Measurements from ENCODE around the gene AKAP7.

The AKAP7 gene

DNA sequence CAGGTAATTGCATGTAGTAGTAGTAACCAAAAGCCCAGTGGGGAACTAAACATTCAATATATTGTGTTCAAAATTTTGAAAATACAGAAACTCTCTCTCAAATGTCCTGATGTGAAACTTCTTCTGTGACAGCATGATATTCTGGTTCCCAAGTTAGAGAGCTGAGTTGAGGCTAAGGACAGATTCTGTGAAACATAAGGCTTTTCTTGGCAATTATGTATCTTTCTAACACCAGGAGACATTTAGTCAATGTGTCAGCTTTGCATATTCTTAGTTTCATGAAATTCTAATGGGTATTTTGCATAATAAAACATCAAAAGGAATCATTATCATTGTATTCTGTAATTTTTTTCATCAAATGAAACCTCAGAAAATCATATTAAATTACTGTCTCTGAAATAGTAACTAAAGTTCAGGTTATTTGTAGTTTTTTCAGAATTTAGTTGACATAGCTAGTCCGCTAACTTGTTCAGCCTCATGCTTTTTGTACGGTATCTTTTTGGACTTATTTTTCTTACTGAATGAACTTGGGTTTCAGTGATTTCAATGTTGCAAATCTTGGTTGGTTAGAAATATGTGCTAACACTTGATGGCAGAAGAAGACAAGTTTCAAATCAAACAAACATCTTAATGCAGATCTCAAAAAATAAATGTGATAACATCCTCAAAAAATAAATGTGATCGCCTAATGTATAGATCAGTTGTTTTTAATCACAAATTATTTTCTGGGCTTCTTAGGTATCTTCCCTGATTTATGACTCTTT lies 70.4 kb downstream of the AKAP7 start:
- no peak for DNase-seq

DNA sequence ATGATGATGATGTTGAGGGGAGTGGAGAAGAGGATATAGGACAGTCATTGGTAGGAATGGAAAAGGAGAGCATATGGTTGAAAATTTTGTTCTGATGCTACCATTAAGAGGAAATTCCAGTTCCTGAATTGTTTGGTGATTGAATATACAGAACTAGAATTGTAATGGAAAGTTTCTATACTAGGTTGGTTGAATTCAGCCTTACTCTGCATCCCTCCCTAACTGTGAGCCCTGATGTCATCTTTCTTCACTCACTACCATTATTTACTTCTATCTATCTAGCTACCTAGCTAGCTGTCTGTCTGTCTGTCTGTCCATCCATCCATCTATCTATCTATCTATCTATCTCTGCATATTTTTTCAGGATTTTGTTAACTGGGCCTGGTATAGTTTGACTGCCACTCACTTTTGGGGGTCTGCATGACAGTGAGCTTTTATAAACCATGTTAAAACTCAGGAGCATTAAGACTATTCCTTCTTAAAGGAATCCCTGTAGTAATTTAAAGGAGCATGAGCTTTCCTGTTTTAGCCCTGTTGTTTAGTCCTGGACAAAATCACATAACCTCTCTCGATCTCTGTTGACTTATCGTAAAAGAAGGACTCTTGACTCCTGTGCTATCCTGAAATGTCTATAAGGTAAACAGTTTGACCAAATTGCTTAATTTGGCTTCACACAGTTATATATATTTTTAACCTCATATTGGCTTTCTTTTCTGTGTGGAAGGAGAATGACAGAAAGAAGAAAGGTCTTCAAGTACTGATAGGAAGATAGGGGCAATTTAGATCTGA lies 71.4 kb downstream of the AKAP7 start:
- DNase-seq, result no peak

DNA sequence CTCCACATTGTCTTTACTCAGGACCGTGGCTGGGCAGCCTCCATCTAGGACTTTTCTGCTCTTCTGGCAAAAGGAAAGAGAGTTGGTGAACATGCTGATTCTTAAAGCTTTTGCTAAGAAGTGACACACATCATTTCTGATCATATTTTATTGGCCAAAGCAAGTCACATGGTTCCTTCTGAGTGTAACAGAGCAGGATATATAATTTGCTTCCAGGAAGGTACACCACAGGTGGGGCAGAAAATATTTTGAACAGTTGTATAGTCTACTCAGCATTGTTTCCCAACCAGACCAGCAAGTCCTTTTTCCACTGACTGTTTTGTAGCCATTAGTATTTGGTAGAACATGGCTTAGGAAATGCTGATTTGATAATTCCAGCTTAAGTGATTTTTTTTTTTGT lies 73.5 kb downstream of the AKAP7 start:
- no peak for DNase-seq

DNA sequence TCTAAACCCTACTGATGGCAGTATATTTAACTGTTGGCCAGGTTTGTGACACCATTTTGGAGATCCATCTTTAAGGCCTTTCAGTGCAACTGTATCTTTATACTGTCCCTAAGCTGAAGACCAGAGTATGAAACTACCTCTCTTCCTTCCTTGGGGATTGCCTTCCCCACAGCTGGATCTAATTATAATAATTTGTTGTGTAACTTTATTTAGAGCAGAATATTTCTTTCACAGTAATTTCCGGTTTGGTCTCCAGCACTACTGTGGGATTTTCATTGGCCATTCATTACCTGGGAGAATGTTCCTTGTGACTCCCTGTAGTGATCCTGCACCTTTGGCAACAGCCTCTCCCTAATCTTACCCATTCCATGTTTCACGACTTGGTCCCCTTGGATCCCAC lies 75.2 kb downstream of the AKAP7 start:
- DNase-seq, result no peak

DNA sequence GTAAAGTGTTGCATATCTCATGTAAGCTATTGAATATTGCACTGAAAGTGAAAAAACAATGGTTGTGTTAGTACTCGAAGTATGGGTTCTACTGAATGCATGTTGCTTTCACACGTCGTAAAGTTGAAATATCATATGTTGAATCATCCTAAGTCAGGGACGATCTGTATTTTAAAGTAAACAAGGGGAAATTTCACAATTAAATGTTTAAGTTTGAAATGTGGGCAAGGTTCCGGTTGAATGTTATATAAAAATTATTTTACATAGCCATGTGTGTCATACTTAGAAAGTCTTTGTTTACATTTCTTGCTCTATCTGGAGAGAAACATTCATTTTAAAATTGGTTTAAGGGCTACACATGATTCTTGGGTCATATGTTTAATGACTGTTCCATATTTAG lies 76.8 kb downstream of the AKAP7 start:
- no peak for DNase-seq

DNA sequence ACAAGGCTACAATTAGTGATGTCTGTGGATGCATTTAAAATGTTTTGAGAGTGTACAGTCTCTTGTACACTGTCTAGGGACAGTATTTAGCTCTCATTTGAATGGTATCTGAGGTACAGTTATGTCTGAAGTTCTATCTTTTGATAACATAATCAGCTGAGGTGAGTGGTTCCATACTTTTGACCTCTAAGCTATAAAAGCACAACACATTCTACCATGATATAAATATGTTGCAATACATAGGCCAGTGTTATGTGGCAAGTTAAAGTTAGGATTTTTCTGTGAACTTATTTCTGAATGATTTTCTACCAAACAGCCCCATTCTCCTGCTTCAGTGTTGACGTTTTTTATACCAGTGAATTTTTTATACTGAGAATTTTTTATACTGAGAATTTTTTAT lies 77.6 kb downstream of the AKAP7 start:
- DNase-seq, result no peak

DNA sequence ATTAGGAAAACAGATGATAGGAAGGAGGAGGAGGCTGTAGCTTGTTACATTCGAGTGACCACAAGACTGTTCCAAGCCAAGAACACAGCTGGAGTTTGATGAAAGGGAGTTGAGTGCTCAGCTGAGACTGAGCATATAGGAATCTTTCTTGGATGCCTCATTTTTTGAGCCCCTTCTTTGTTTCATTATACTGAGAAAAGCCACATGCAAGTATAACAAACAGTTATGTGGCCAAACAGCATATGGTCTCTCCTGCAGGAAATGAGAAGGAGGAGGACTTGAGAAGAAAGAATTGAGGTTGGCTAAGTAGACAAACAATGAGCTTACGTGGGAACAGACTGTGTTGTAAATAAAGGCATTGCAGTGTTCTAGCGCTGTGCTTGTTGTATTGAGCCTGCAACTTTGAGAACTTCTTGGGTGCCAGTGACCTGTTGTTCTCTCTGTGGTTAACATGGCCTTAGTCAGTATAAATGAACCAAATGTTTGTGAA lies 78.3 kb downstream of the AKAP7 start:
- DNase-seq, result no peak

DNA sequence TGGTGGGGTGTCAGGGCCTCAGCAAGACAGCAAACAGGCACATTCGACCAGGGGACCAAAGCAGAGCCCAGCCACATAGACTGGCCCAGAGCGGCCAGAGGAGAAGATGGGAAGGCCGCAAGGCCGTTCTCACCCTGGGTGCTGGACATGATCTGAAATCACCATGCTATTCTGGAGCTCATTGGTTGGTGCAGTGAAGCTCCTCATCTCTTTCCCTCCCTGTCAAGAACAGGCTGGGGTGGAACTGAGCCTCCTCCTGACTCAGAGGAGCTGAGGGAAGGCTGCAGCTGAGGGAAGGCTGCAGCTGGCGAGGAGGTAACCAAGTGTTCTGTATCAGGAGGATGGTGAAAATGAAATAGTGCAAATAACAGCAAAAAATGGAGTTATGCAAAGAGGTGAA lies 80.0 kb downstream of the AKAP7 start:
- no peak for DNase-seq

DNA sequence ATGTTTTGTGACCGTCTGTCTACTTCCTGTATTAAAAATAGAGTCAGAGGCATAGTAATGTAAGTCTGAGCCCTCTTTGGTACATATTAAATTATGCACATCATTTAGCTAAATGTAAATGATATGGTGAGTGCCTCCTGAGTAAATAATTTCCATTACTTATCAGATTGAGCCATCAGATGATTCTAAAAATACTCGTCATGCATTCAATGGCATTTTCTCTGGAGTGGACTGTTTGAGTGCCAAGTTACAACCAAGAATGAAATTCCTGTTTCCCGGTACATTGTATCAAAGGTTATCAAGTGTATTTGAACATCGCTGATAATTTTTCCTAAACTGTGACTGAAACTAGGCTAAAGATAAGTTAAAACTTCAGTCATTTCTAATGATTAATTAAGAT lies 81.0 kb downstream of the AKAP7 start:
- DNase-seq, result no peak

DNA sequence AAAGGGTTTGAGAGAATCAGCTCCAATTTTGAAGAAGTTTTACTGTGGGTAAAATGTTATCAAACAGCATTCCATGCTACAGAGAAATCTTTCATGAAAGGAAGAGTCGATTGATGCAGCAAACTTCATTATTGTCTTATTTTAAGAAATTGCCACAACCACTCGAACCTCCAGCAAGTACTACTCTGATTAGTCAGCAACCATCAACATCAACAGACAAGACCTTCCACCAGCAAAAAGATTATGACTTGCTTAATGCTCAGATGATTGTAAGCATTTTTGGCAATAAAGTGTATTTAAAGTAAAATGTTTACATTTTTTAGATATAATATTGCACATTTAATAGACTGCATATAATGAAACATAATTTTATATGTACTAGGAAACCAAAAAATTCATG lies 87.5 kb downstream of the AKAP7 start:
- DNase-seq, result no peak

DNA sequence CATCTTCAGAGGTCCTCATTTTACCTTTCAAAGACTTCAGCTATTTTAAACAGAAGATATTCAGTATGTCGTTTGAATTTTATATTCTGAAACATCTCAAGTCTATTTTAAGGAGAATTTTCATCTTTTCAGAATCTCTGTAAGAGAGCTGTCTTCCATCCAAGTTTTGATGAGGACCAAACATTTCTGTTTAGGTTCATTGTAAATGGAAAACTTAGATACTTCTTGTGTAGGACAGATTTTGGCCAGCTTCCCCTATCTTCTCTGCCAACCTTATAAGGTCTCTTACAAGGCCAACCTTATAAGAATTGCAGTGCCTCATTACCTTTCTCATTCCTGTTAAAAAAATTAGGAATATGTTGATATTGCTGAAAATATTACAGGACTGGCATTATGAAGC lies 88.1 kb downstream of the AKAP7 start:
- no peak for DNase-seq

DNA sequence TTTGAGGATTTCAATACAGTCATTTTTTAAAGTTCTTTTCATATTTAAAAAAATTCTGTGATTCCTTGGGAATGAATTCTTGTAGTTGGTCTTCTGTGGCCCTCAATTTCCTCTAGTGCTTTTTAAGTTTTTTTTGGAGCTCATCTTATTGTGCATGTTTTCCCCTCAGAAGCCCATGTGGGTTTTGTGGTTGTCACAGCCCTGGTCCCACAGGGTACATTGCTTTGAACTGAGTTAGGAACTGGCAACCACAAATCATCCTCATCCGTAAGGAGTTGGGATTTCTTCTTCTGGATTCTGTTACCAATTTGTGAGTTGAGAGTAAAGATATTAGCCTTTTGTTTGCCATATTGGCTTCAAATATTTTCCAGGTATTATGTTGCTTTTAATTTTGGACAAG lies 89.9 kb downstream of the AKAP7 start:
- no peak for DNase-seq

DNA sequence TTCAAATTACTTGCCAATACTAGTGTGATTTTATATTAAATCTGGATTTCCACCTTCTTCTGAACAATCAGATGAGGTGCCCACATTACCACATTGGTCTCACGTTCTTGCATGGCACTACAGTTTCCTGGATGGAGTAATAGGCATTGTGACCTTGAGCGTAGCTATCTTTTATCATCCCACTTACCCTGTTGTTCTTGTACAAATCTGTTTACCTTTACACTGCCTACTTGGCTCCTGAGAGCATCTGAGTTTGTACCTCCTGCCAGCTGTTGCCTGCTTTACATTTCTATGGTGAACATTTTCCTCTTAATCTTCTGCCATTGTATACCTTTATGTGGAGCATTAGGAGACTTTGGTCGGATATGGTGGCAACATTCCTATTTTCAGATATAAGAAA lies 90.7 kb downstream of the AKAP7 start:
- DNase-seq, result no peak

DNA sequence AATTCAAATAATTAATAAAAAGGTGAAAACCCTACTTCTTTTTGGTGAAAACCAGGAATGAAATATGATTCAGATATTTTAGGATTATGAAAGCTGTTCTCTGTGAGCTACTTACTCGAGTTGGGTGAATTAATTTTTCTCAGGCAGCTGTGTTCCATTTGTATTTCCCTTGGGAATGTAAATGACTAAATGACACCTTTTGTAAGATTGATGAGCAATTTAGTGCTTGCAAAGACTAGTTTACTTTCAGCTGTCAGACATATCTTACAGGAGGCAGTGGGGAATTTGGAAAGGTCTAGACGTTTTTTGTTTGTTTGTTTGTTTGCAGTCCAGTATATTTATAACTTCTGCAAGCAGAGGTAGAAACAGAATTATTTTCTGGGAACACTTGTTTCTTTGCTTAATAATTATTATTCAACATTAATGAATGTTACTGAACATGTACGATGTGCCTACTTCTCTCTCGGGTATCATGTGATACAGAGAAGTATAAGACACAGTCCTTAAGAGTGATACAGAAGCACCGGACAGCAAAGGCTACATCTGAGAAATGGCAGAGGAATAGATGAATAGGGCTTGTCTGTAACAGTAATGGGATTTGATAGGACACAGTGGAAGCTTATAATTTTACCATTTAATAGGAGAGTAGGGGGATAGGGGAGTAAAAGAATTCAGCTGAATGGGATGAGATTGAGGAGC lies 91.3 kb downstream of the AKAP7 start:
- no peak for DNase-seq

DNA sequence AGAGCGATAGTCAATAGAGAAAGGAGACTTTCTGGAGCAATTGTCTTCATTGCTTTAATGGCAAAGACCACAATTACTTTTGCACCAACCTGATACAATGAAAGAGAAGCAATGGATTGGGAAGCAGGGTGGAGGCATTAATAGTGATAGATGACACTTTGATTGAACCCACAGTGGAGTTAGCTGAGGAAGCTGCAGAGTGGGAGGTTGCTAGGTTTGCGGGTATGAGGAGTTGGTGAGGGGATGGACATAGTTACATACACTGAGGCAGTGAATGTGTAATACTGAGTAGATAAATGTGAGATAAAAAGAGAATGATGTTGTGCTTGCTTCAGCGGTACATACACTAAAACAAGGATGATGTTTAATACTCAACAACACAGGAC lies 91.9 kb downstream of the AKAP7 start:
- DNase-seq, result no peak

DNA sequence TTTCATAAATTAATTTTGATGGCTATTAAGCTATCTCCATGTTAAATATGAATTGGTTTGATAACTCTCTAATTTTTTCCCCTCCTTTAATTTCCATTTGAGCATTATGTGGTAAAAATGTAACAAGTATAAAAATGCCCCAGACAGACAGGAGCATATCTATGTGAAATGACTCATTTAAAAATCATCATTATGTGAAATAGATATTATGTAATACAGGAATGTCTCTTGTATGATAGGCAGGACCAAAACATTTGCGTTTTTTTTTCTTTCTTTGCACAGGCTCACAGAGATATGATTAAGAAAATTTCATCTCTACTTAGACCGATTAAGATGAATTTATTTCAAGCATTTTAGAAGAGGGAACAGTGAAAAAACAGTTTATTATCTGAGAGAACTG lies 95.8 kb downstream of the AKAP7 start:
- DNase-seq, result no peak

DNA sequence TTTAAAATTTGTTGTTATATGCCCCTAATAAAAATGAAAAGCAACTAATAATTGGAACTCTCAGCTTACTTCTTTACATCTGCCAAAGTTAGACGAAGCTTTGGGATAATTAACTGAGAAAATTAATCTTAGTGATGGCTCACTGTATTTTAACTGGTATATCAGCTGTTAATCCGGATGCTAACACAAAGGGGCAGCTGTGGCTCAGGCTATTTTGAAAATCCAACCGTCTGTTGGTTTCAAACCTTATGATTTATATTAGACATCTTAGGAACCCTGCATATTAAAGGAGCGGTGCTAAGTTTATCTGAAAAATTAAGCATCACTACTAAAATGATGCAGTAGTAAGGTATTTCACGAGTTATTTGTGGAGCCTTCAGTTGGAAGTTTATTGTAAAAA lies 96.6 kb downstream of the AKAP7 start:
- no peak for DNase-seq

DNA sequence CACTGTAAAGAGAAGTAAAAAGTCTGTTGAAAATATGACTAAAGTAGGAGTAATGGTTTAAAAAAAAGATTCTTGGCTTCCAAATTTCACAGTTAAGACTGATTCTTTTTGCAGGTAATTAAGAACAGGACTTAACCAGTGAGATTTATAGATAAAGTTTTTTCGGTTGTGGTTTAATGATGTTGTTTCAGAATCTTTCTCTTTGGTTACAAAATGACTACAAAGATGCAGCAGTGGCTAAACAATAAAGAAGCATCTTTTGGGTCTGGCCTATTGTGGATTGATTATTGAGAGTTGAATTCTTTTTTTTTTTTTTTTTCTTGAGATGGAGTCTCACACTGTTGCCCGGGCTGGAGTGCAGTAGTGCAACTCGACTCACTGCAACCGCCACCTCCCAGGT lies 109.7 kb downstream of the AKAP7 start:
- DNase-seq, result no peak

DNA sequence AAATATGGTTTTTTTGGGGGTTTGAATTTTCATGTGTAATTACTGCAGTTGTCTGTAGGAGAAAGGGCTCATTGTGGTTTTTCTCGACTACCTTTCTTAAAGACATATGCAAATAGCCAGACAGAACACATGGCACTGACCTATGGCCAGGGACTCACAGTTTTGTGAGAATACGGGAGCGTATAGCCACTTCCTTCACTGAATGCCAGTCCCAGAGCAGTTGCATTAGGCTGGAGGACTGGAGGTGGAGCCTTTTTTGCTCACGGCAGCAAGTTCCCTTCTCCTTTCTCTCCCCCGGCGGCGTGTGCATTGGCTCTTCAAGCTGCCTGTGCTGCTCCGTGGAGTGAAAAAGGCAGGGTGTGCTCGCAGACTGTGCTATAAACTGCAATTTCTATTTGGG lies 114.9 kb downstream of the AKAP7 start:
- DNase-seq, result no peak

DNA sequence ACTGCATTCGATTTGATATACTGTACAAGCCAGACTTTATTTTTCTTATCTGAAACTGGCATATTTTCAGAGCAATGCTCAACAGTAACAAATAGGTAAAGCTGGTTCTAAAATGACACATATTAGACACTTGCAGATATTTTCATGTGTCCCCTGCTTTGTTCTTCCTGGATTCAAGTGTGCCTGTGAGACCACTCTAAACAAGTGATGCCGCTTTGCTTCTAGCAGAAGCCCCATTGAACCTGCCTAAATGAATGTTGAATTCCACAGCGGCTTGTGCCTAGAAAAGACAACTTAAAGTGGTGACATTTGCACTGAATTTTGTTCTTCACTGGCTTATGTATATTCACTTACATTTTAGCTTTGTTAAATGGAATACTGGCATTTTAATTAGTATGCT lies 115.7 kb downstream of the AKAP7 start:
- no peak for DNase-seq

DNA sequence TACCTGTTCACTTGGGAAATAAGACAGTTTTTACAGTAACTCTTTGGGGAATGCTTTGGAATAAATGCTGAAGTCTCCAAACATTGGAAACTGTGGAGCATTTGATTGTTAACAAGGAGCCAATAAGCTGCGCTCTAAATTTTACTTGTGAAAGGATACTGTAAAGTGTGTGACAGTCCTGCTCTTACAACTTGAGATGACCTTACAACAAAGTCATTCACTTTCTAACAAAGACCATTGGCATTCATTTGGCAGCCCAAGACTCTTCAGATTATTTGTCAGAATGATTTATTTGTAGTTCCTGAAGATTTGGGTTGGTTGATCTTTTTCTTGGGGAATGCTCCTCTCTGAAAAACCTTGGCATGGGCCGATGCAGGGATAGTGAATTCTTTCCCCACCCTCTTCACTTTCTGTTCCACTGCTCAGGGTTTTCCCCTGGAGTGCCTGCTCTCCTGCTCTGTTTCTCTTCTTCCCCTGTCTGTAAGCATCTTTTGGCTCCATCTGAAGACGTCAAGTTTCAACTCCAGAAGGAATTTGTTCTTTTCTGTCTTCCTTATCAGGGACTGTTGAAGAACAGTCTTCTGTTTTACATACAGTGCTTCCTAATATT lies 116.4 kb downstream of the AKAP7 start:
- DNase-seq, result no peak

DNA sequence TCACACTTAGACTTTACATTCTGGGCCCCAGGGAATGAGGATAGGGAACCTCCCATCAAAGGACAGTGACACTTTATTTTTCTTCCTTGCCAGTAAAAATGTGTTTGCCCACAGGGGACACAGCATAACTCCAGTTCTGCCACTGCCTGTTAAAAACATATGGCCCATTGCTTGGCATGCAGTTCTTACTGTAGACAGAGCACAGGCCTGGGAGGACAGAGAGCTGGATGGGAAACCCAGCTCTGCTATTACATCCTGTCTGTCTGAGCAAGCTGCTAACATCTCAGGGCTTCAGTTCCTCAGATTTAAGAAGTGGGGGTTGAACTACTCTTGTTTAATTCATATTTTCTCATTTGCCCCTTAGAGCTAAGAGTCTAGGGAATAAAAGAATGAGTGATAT lies 120.2 kb downstream of the AKAP7 start:
- no peak for DNase-seq

DNA sequence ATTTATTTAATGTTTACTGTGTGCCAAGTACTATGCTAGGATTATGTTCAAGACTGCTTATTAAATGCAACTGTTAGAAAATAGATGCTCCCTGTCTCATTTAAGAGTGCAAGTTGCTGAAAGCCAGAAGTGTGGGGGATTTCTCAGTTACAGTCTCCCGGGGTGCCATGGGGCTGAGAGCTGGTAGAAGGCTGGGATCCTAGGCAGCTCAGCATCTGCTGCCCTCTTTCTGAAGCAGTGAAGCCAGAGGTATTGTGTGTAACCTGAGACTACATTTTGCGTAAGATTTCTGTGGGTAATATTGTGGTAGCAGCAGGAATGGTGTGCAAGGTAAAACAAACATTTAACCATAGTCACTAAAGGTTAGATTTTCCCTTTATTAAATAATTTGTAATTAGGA lies 120.6 kb downstream of the AKAP7 start:
- no peak for DNase-seq

DNA sequence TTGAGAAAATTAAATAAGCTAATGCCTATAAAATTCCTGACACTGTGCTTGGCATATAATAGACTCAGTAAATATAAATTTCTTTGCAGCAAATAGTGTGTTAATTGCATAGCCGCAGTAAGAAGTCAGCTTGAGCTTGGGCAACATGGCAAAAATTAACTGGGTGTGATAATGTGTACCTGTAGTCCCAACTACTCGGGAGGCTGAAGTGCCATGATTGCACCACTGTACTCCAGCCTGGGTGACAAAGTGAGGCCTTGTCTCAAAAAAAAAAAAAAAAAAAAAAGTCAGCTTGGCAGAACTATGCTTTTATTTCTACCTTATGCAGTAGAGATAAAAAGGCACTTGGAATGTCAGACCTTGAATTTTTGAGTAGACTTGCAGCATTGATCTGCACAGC lies 121.8 kb downstream of the AKAP7 start:
- no peak for DNase-seq
